Posterior cingulate gyrus (tissue), 11 donors: ENCODE data around the gene MALAT1.
A peak's percentile ranks its signal among the peaks of the same experiment; 100 is the strongest.
"Not testable (repeated sequence)": the region's sequence is repeated elsewhere in the genome, so short reads cannot be mapped to it uniquely, and the experiment has no call there.

Source experiments
- DNase-seq, 10 donors: peaks; one replicate each; pipeline versions ENCODE4 v3.0.0 to v3.0.0-alpha.2; 2020 to 2021; ENCODE audit warnings: mixed read lengths in 3 of 10
- intact Hi-C: fragments of 100-400 bp; cut with DNase I; formaldehyde crosslinking; loops from one replicate; pipeline ENCODE4 v1.15.1; 2023

The MALAT1 gene

DNA sequence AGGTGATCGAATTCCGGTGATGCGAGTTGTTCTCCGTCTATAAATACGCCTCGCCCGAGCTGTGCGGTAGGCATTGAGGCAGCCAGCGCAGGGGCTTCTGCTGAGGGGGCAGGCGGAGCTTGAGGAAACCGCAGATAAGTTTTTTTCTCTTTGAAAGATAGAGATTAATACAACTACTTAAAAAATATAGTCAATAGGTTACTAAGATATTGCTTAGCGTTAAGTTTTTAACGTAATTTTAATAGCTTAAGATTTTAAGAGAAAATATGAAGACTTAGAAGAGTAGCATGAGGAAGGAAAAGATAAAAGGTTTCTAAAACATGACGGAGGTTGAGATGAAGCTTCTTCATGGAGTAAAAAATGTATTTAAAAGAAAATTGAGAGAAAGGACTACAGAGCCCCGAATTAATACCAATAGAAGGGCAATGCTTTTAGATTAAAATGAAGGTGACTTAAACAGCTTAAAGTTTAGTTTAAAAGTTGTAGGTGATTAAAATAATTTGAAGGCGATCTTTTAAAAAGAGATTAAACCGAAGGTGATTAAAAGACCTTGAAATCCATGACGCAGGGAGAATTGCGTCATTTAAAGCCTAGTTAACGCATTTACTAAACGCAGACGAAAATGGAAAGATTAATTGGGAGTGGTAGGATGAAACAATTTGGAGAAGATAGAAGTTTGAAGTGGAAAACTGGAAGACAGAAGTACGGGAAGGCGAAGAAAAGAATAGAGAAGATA, at the start of gene MALAT1:
Gene MALAT1, plus strand, starts transcription at position 69 of the 736 bp plus-strand sequence.
- DNase-seq, result peak; percentile 90 to 98 (median 94)
- intact Hi-C loops, result no loop called here

DNA sequence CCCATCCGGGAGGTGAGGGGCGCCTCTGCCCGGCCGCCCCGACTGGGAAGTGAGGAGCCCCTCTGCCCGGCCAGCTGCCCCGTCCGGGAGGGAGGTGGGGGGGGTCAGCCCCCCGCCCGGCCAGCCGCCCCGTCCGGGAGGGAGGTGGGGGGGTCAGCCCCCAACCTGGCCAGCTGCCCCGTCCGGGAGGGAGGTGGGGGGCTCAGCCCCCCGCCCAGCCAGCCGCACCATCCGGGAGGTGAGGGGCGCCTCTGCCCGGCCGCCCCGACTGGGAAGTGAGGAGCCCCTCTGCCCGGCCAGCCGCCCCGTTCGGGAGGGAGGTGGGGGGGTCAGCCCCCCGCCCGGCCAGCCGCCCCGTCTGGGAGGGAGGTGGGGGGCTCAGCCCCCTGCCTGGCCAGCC, 47.5 kb upstream of the MALAT1 start:
- intact Hi-C loops, DNase-seq: not testable (repeated sequence)

DNA sequence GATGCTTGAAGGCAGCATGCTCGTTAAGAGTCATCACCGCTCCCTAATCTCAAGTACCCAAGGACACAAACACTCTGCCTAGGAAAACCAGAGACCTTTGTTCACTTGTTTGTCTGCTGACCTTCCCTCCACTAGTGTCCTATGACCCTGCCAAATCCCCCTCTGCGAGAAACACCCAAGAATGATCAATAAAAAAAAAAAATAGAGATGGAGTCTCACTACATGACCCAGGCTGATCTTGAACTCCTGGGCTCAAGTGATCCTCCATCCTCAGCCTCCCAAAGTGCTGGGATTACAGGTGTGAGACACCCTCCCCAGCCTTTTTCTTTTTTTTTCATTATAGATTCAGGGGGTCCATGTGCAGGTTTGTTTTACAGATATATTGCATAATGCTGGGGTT, 46.6 kb upstream of the MALAT1 start:
- DNase-seq, intact Hi-C loops: not testable (repeated sequence)

DNA sequence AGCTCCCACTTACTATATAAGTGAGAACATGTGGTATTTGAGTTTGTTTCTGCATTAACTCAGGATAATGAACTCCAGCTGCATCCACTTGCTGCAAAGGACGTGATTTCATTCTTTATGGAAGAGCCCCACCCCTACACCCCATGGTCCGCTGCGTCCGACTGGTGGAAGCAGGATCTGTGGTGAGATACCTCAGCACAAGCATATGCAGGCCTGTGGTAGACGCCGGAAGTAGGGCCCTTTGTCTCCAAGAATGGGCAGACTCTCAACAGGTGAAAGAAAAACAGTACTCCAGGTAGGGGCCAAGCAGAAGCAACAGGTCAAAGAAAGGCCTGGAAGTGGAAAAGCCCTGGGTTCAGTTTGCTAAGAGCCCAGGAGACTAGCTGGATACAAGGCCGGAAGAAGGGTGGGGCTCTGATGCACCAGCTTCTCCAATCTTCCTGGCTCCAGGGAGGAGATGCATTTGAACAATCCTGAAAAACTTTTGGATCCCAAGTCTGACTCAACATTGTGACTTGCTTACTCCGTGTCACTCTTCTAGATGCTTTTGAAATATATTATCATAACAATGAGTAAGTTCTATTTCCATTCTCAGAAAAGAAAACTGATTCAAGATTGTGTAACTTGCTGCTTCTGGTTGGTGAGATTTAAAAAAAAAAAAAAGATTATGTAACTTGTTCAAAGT, 45.9 kb upstream of the MALAT1 start:
- intact Hi-C loops, result no loop called here
- DNase-seq, result no peak

DNA sequence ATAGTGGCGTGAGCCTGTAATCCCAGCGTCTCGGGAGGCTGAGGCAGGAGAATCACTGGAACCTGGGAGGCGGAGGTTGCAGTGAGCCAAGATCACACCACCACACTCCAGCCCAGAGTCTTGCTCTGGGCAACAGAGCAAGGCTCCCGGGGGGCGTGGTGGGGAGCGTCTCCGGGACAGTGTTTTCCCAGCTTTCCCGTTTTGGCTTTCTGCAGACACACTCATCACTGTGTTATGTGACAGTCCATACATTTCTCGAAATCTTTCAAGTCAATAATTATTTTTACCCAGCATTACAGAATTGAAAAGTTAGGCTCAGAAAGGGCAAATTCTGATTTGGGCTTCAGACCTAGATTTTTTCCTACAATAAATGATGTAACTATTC, 44.5 kb upstream of the MALAT1 start:
- intact Hi-C loops, result loop anchor here (2.0 kb wide), 1 partner anchor 22 kb away; no protein-coding TSS in a partner anchor
- peak in 1 of 10 donors; percentile 73 for DNase-seq

DNA sequence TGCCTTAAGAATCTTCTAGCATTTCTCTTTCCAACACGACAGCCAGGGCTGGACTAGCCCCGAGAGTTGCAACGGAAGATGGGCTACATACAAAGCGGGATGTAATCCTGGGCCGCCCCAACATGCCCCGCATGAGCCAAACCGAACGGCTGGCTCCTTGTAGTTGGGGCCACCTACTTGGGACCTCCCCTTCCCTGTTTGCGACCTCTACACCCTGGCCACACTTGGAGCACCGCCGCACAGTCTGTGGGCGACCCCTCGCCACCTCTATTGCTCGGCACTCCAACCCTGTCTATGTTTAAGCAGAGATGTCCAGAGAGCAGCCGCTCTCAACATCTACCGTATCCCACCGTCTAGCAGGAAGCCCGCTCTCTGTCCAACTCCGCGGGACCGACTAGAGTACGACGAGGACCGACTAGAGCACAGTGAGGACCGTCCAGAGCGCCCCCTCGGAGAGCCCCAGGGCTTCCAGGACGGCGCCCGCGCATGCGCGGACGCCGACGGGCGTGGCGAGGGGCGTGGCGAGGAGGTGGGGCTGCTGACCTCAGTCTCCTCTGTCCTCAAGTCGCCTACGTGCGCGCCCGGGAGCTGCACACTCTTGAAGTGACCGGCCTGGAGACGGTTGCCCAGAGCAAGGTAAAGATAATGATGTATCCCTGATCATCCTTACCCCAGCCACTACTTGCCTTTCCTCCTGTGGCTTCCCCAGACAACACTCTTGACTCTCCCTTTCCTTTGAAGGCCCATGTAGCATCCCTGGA, 44.0 kb upstream of the MALAT1 start:
- intact Hi-C loops, result loop anchor here (2.0 kb wide), 1 partner anchor 22 kb away; no protein-coding TSS in a partner anchor
- peak; percentile 73 to 97 (median 84) for DNase-seq

DNA sequence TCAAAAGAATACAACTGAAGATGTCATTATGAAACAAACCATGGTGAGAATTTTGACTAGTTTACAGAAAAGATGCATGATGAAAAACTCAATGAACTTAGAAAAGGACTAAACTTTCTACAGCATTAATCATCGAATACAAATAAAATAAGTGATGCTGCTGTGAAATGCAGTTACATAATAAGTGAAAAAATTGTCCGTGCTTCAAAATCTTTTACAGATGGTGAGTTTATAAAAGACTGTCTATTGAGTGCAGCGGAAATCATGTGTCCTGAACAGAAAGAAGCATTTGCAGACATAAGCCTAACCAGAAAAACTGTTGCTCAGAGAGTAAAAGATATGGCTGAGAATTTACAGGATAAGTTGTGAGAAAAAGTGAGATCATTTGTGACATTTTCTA, 42.4 kb upstream of the MALAT1 start:
- no peak for DNase-seq
- intact Hi-C loops, result no loop called here

DNA sequence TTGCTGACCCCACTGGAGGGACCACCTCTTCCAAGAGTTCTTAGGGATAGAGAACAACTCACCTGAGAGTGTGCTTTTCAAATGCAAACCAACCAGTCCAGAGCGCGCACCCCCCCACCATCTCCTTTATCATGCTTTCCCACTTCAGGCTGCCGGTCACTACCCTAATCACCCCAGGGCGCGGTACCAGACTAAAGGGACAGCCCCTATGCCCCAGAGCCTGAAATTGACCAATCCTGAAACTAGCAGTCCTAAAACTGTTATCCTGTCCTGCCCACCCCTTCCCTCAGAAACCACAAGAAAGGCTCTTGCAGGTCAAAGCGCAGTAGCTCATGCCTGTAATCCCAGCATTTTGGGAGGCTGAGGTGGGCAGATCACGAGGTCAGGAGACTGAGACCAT, 39.3 kb upstream of the MALAT1 start:
- intact Hi-C loops, result no loop called here
- peak in 2 of 10 donors; percentile 16 to 36 for DNase-seq

DNA sequence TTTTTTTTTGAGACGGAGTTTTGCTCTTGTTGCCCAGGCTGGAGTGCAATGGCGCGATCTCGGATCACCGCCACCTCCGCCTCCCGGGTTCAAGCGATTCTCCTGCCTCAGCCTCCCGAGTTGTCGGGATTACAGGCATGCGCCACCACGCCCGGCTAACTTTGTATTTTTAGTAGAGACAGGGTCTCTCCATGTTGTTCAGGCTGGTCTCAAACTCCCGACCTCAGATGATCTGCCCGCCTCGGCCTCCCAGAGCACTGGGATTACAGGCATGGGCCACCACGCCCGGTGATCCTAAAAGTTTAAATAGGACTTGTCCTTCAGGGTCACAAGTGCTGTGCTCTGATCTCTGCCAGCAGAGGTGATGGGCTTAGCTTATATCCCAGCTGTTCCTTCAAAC, 33.4 kb upstream of the MALAT1 start:
- intact Hi-C loops, result not testable (repeated sequence)
- DNase-seq, result peak in 1 of 10 donors; percentile 59

DNA sequence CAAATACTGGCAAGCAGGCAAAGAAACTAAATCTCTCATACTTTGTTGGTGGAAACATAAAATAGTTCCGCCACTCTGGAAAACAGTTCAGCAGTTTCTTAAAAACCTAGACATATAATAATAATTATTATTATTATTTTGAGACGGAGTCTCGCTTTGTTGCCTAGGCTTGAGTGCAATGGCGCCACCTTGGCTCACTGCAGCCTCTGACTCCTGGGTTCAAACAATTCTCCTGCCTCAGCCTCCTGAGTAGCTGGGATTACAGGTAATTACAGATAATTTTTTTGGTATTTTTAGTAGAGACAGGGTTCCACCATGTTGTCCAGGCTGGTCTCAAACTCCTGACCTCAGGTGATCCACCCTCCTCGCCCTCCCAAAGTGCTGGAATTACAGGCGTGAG, 31.5 kb upstream of the MALAT1 start:
- peak in 1 of 10 donors; percentile 28 for DNase-seq

DNA sequence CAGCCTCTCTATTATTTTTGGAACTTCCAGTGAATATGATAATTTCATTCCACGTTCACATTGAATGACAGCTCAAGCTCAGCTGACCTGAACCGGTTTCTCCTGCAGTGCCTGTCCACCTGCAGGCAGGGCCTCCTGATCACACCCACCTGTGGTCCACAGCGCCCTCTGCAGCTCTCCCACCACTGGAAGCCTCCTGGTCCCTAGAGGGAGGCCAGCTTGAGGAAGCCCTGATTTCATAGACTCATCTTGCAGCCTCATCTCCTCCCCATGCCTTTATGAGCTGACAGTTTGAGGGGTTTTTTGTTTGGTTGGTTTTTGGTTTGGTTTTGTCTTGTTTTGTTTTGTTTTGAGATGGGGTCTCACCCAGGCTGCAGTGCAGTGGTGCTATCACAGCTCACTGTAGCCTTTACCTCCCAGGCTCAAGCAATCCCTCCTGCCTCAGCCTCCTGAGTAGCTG, 29.9 kb upstream of the MALAT1 start:
- DNase-seq, result peak in 4 of 10 donors; percentile 39 to 92 (median 50)
- intact Hi-C loops, result no loop called here

More for the DNA sequence above, 31.5 kb upstream of the MALAT1 start:
- intact Hi-C loops, result not testable (repeated sequence)

DNA sequence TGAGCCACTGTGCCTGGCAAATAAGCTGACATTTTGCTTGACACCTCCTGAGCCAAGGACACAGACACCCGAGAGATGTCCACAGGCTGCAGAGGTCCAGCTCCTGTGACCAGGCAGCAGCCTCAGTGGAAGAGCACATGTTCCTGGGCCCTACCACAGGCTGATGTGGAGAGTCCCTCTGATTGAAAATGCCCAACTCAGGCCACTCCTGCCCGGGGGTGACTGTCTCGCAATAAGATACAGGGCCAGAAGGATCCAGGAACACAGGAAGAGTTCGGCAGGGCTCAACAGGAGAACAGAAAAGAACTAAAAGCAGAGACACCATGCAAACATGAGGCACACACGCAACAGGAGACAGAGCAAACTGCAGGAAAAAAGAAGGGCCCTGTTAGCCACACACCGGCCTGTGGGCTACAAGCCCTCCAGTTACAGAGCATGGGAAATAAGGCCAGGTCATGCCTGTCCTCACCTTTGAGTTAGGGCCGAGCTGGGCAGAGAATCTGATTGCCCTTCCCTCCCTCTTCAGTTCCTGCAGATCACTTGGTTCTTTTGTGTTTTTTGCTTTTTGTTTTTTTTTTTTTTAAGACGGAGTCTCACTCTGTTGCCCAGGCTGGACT, 28.3 kb upstream of the MALAT1 start:
- intact Hi-C loops, result loop anchor here (5.0 kb wide), 1 partner anchor 42 kb away; no protein-coding TSS in a partner anchor
- peak in 1 of 10 donors; percentile 67 for DNase-seq

DNA sequence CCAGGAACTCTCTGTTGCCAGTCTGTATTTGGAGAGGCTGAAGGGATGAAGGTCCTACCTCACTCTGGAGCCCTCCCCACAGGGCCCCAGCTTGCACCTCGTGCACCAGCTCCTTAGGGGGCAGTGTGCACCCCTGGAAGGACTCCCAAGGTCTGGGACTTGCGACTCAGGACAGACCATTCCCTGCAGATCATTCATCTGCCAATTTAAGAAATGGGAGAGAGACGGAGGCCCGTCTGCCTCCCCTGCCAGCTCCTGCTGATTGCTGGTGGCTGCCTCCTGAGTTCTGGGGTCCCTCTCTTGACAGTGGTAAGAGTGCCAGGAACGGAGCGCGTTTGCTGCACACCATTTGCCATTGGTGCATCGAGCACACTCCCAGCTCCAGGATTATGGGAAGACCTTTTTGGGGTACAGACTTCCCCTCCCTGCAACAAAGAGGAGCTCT, 27.4 kb upstream of the MALAT1 start:
- intact Hi-C loops, result loop anchor here (5.0 kb wide), 1 partner anchor 41 kb away; no protein-coding TSS in a partner anchor
- DNase-seq, result peak in 9 of 10 donors; percentile 40 to 96 (median 62)

DNA sequence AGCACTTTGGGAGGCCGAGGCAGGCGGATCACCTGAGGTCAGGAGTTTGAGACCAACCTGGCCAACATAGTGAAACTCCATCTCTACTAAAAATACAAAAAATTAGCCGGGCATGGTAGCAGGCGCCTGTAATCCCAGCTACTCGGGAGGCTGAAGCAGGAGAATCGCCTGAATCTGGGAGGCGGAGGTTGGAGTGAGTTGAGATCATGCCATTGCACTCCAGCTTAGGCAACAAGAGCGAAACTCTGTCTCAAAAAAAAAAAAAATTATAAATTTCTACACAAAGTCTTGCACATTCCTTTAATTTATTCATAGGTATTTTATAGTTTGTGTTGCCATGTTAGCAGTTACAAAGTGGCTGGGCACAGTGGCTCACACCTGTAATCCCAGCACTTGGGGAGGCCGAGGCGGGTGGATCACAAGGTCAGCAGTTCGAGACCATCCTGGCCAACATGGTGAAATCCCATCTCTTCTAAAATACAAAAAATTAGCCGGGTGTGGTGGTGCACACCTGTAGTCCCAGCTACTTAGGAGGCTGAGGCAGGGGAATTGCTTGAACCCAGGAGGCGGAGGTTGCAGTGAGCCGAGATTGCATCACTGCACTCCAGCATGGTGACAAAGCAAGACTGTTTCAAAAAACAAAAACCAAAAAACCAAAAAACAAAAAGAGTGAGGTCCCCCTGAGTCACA, 26.1 kb upstream of the MALAT1 start:
- intact Hi-C loops, result loop anchor here (5.0 kb wide), 1 partner anchor 40 kb away; no protein-coding TSS in a partner anchor
- DNase-seq, result peak in 1 of 10 donors; percentile 60

DNA sequence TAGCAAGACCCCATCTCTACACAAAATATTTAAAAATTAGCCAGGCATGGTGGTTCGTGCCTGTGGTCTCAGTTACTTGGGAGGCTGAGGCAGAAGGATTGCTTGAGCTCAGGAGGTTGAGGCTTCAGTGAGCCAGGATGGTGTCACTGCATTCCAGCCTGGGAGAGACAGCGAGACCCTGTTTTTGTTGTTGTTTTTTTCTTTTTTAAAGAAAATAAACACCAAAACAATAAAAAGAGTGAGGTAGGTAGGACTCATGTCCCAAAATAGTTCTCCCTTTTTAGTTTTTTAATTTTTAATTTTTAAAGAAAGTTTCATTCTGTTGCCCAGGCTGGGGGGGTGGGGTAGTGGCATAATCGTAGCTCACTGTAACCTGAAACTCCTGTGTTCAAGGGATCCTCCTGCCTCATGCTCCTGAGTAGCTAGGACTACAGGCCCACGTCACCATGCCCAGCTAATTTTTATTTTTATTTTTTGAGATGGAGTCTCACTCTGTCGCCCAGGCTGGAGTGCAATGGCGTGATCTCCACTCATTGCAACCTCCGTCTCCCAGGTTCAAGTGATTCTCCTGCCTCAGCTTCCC, 25.5 kb upstream of the MALAT1 start:
- intact Hi-C loops, result loop anchor here (5.0 kb wide), 1 partner anchor 39 kb away; no protein-coding TSS in a partner anchor
- DNase-seq, result peak in 1 of 10 donors; percentile 7

DNA sequence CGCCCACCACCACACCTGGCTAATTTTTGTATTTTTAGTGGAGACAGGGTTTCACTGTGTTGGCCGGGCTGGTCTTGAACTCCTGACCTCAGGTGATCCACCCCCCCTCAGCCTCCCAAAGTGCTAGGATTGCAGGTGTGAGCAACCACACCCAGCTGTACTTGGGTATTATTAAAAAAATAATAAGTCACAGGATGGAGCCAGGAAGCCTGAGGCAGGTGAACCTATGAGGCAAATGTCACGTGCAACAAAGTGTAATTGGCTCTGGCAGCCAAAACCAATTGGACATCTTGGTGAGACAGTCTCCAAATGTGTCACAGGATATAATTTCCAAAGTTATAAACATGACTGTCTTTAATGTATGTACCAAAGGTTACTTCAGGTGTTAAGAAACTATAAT, 24.0 kb upstream of the MALAT1 start:
- peak in 2 of 10 donors; percentile 3 to 16 for DNase-seq
- intact Hi-C loops, result loop anchor here (5.0 kb wide), 1 partner anchor 37 kb away; no protein-coding TSS in a partner anchor

DNA sequence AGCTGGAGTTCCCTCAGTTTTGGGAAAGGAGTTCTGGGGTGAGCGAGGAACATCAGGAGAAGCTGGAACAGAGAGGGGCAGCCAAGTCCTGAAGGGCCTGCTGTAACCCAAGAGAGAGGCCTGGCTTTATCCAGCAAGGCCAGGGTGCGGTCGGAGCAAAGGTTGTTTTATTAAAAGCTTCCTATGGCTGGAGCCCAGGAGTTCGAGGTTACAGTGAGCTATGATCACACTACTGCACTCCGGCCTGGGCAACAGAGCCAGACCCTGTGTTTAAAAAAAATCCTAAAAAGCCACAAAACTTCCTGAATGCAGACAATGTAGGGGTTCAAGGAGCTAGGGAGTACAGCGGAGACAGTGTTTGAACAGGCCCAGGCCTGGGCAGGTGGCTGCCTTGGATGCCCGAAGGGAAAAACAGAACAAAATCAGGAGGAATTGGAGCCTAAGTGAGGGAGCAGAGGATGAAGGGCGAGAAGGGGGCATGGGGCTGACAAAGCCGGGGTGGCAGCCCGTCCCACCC, 22.2 kb upstream of the MALAT1 start:
- DNase-seq, result peak in 2 of 10 donors; percentile 2 to 53
- intact Hi-C loops, result loop anchor here (2.0 kb wide), 2 partner anchors 22 to 54 kb away; partner anchors contain the start of gene NEAT1

DNA sequence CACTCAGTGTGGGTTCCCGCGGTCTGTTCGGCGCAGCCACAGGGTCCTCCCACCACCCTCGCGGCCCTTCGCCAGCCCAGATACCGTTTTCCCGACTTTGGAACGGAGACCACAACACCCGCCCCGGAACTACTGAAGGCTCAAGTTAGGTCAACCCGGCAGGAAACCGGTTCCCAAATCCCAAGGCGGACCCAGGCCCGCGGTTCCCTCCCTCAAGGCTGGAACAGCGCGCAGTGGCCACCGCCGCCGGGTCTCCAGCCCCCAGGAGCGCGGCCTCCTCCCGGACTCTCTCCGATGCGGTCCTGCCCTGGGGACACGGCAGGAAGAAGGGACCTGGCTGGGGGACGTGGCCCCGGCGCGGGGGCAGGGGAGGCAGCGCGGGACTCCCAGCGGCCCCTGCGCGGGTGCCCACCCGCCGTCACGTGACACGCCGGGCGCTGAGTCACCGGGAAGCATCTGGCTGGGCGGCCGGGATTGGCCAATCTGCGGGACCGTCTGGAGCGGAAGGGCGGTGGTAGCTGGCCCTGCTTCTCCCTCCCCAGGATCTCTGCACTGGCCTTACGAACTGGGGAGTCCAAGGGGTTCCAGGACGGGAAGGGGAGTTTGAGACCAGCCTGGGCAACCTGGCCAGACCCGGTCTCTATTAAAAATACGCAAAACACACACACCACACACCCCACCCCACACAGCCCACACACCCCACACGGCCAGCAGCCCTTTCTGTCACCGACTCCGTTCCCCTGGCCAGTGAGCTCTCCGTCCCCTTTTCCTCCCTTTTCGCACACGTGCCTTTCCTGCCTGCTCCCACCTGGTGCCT, 21.5 kb upstream of the MALAT1 start:
- peak; percentile 93 to 99 (median 96) for DNase-seq
- intact Hi-C loops, result loop anchor here (2.0 kb wide), 2 partner anchors 23 to 55 kb away; partner anchors contain the start of gene NEAT1
